Liver (tissue), 3 donors: ENCODE measurements around the gene AMOTL1.

Source experiments
- EGR1 ChIP-seq, 2 donors: IDR thresholded peaks; 2 replicates each; pipeline ENCODE4 v1.6.1; 2016 to 2018; ENCODE audit warnings: antibody characterized with exemption in 2 of 2, low read depth in 2 of 2
- JUND ChIP-seq, 2 donors: IDR thresholded peaks; 2 replicates each; pipeline ENCODE4 v1.6.1; 2016; ENCODE audit warnings: antibody characterized with exemption in 2 of 2
- TAF1 ChIP-seq: conservative IDR thresholded peaks from 2 replicates; pipeline ENCODE4 v1.6.1; 2016; ENCODE audit warnings: antibody characterized with exemption, mild to moderate bottlenecking
- TF ChIP-seq, protein P1 (sequence below): fragments of 150-350 bp; IDR thresholded peaks from 2 replicates; pipeline ENCODE4 v1.5.1; 2017; ENCODE audit warnings: improper control_type of control experiment, low read depth, low read length; ENCODE audit not compliant: missing input control
- donor health status: healthy.
- donor health status: healthy.

DNA sequence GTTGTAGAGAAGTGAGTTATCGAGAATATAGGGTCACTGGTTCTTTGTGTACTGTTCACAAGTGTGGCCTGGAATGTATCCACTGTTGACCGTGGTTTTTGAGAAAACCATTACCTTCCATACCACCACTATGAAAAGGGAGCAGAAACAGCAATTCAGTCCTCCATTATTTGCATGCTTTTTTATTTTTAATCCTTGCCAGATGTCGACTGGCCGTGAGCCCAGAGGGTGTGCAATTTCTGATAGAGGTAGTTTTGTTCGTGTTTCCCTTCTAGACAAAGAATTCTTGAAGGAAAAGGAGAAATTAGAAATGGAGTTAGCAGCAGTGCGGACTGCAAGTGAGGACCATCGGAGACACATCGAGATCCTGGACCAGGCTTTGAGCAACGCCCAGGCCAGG lies 81.7 kb downstream of the AMOTL1 start:
- TF ChIP-seq, protein P1, sequence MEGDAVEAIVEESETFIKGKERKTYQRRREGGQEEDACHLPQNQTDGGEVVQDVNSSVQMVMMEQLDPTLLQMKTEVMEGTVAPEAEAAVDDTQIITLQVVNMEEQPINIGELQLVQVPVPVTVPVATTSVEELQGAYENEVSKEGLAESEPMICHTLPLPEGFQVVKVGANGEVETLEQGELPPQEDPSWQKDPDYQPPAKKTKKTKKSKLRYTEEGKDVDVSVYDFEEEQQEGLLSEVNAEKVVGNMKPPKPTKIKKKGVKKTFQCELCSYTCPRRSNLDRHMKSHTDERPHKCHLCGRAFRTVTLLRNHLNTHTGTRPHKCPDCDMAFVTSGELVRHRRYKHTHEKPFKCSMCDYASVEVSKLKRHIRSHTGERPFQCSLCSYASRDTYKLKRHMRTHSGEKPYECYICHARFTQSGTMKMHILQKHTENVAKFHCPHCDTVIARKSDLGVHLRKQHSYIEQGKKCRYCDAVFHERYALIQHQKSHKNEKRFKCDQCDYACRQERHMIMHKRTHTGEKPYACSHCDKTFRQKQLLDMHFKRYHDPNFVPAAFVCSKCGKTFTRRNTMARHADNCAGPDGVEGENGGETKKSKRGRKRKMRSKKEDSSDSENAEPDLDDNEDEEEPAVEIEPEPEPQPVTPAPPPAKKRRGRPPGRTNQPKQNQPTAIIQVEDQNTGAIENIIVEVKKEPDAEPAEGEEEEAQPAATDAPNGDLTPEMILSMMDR, result no peak
- no peak for TF ChIP-seq EGR1 (IDR thresholded peaks at IDR 0.05; ENCODE audit: low read depth in 2 of 2)
- no peak for TF ChIP-seq JUND (IDR thresholded peaks at IDR 0.05)
- TF ChIP-seq TAF1, result no peak
